DMS153 (cell line): ENCODE data around the gene BACH1.
A peak's percentile ranks its signal among the peaks of the same experiment; 100 is the strongest.
"Not testable (repeated sequence)": the region's sequence is repeated elsewhere in the genome, so short reads cannot be mapped to it uniquely, and the experiment has no call there.

Experiments used
- DNase-seq: peaks from one replicate; lab custom pipeline; 2025; lab: John Stamatoyannopoulos, UW

Gene BACH1

GRCh38 chr21:29298348-29299045 is at the start of gene BACH1:
Gene BACH1, plus strand, starts transcription at chr21:29298922. Its CDS starts 22,359 bp downstream, at chr21:29321281.
- peak; percentile 49 for DNase-seq

GRCh38 chr21:29249289-29249688 is 49.4 kb upstream of the BACH1 start:
- not testable (repeated sequence) for DNase-seq

DNA sequence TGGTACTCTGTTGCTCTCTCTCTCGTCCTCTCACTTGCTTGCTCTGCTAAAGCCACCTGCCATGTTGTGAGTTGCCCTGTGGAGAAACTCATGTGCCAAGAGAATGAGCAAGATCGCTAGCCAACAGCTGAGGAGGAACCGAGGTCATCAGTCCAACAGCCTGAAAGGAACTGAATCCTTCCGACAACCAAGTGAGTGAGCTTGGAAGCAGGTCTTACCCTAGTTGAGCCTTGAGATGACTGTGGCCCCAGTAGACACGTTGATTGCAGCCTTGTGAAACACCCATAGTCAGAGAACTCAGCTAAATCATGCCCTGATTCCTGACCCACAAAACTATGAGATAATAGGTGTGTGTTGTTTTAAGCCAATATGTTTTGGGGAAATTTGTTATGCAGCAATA is 48.1 kb upstream of the BACH1 start:
- no peak for DNase-seq

- DNase-seq, result not testable (repeated sequence)
Observed at GRCh38 chr21:29253861-29254260, 44.9 kb upstream of the BACH1 start.

DNA sequence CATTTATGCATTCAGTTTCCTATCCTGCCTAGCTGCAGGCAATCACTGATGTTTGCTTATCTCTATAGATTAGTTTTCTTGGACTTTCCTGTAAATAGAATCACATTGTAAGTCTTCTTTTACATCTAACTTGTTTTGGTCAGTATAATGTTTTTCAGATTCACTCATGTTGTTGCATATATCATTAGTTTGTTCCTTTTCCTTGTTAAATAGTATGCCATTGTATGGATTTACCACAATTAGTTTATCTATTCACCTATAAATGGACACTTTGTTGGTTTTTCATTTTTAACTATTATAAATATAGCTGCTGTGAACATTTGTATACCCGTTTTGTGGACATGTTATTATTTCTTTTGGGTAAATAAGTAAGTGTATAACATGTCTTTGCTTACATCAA is 44.2 kb upstream of the BACH1 start:
- no peak for DNase-seq

- peak; percentile 52 for DNase-seq
Observed at GRCh38 chr21:29256126-29256910, 42.4 kb upstream of the BACH1 start.

DNA sequence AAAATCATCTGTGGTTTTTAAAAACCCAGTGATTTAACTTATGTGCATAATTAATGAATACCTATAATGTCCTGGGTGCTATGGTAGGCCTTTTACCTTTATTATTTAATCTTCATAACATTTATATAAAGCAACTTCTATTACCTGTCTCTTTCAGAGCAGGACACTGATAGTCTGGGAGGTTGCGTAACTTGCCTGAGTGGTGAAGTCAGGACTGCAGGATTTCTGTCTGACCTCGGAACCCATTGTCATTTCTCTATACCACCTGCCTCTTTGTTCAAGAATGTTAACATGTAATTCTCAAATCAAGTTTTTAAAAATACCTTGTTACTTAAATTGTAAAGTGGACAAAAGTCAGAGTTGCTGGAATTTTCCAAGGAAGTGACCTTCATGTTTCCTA is 41.0 kb upstream of the BACH1 start:
- no peak for DNase-seq

- no peak for DNase-seq
Observed at GRCh38 chr21:29258626-29259338, 39.9 kb upstream of the BACH1 start.

DNA sequence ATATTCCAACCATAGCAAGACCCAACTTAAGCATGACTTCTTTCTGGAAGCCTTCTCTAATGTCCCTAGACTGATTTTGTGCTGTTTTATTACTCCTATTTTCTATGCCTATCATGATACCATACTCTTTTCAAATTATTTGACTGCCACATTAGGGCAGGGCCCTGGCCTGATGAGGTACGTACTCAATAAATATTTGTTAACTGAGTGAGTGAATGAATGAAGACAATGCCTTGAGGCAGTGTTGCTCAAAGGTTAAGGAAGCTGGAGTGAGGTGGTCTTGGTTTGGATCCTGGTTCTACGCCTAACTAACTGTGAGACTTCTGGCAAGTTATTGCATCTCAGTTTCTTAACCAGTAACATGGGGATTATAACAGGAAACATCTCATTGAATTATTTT is 38.3 kb upstream of the BACH1 start:
- no peak for DNase-seq

GRCh38 chr21:29261555-29262540 is 36.9 kb upstream of the BACH1 start:
- no peak for DNase-seq

- DNase-seq, result no peak
Observed at GRCh38 chr21:29264721-29265120, 34.0 kb upstream of the BACH1 start.

DNA sequence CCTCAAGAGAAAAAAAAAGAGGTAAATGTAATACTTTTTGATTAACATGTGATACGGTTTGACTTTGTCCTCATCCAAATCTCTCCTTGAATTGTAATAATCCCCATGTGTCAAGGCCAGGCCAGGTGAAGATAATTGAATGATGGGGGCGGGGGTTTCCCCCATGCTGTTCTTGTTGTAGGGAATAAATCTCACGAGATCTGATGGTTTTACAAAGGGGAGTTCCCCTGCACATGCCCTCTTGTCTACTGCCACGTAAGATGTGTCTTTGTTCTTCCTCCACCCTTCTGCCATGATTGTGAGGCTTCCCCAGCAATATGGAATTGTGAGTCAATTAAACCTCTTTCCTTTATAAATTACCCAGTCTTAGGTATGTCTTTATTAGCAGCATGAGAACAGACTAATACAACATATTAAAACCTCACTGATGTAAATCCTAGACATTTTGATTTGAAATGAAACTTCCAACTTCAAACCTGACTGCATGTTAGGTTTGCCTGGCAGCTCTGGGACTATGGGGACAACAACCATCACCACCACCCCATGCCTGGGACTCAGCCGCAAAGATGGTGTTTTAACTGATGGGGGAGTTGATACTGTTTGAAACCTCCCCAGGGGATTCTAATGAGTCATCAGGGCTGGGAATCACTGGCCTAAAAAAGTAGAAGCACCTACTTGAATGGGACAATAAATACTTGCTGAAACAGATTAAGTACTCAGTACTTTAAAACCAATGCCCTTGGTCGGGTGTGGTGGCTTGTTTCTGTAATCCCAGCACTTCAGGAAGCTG is 32.8 kb upstream of the BACH1 start:
- DNase-seq, result no peak

- DNase-seq, result no peak
Observed at GRCh38 chr21:29267666-29268065, 31.1 kb upstream of the BACH1 start.

GRCh38 chr21:29271927-29272333 is 26.8 kb upstream of the BACH1 start:
- no peak for DNase-seq

- DNase-seq, result no peak
Observed at GRCh38 chr21:29277442-29277841, 21.3 kb upstream of the BACH1 start.

DNA sequence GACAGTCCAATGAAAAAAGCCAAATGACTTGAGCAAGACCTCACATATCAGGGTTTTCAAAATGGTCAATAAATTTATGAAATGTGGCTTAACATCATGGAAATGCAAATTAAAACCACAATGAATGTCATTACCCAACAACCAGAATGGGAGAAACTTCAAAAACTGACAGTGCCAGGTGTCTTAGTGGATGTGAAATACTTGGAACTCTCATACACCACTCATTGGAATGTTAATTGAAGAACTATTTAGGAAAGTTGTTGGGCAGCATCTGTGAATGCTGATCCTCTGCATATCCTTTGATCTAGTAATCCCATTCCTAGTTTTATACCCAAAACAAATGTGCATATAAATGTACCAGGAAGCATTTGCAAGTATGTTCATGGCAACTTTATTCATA is 19.2 kb upstream of the BACH1 start:
- no peak for DNase-seq

DNA sequence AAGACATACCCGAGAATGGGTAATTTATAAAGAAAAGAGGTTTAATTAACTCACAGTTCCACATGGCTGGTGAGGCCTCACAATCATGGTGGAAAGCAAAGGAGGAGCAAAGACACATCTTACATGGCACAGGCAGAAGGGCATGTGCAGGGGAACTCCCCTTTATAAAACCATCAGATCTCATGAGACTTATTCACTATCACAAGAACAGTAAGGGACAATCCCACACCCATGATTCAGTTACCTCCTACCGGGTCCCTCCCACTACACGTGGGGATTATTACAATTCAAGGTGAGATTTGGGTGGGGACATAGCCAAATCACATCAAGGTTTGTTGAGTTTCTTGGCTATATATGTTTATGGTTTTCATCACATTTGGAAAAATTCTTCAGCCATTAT is 16.9 kb upstream of the BACH1 start:
- not testable (repeated sequence) for DNase-seq

DNA sequence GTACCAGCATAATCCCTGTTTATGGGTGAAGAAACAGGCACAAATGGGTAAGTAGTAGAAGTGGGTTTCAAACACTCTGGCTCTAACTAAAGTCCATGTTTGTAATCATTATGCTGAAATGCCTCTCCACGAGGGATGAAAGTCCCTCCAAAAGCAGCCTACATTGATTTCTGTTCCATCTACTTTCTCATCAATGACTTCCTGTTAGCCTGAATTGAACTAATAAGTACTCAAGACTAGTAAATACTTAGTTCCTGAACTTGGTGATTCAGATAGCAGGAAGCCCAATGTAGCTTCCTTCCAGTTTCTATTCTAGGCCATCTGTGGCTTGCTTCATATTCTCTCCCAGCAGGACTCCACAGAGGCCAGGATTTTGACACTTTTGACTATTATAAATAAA is 11.3 kb upstream of the BACH1 start:
- DNase-seq, result no peak

GRCh38 chr21:29288239-29288638 is 10.5 kb upstream of the BACH1 start:
- no peak for DNase-seq

DNA sequence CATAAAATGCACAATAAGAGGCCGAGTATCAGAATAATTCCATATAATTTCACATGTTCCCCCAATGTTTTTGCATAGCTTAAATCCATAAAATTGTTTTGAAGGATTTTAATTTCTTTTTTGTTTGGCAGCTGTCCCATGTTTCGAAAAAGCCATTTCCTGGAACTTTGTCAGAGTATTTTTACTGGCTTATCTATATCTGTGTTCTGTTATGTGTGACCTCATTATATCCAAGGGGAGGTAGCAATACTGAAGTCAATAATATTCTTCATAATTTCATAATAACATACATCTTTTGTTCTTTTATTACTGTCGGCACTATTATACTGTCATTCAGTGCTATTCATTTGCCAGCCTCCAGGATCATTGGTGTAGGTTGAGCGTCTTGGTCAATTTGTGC is 9.4 kb upstream of the BACH1 start:
- DNase-seq, result no peak

DNA sequence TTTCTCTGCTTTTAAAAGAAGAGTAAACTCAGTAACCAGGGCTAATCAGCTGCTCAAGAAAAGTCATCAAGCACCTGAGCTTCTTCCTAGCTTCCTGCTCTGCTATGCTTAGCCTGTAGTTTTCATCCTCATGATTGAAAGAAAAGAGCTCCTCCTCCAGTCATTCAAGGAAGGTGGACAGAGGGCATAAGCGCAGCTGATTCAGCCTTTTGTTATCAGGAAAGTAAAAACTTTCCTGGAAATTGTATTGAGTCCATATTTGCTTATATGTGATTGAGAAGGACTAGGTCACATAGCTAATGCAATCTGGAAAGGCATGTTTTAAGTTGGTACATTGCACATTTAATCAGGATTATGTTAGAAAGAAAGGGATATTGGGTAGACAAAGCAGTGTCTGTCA is 8.5 kb upstream of the BACH1 start:
- DNase-seq, result no peak
